ENCODE data around the gene PCSK5.

Gene PCSK5

DNA sequence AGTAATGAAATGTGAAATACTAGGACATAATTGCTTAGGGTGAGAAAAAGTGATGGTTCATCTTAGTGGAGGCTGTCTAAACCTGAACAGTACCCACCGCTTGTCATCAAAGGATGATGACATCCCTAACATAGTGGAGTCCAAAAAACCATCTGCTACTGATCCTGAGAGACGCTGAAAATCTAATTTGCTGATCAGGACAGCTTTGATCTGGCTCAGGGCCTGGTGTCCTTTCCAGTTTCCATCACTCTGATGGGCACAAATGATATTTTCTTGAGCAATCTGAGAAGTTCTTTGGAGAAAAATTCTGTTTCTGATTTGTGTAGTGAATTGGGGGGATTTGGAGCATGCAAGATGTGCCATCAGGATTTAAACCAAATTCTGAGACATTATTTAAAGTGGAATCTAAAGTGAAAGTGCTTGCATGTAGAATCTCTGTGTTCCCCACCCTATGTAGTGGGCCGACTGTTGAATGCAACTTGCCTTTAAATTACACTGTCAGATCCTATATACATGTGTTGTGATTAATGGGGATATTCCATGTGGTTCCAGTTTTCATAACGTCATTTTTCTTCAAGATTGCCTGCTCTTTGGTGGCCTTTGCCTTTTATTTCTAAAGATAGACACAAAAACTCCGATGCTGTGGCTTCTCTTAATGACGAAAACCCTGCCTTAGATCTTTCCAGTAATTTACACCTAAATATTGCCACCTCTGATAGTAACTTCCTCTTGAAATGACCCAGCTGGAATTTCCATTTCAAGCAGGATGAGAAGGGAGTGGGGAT is 213.2 kb downstream of the PCSK5 start:
- Histone ChIP-seq H3K27ac (no peak overlapping the region), H3K27me3 (no peaks in the 10 kb centered on the region), H3K9me3 (no peaks in the 10 kb centered on the region), H3K4me1 (ENCODE audit: control insufficient read depth in 1 of 2, insufficient read depth in 1 of 2, low read depth in 1 of 2, low read length in 1 of 2) (peaks cover 16 to 24% of the 10 kb centered on the region in 2 experiments), H3K36me3 (no peaks in the 10 kb centered on the region), H3K4me3 (ENCODE audit: low read depth in 1 of 2, low read length in 1 of 2) (no peak overlapping the region)
- TF ChIP-seq CTCF (IDR thresholded peaks at IDR 0.05), result no peak

DNA sequence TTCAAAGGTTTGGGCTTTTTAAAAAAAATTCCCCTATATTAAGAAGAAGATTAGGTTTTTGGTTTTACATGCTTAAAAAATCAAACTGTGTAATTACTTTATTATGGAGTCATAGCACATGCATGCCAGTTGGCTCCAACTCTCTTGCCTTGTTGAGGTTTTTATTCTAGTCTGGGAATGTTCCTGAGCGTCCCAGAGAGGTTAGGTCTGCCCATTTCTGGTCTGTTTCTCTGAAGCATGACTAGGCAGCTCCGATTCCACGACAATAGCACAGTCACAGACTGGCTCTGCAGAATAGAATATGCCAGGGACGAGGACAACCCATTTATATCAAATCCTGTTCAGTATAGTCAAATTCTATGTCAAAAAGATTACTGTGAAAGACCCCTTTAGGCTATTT is 217.0 kb downstream of the PCSK5 start:
- H3K36me3 ChIP-seq, result no peaks in the 10 kb centered on the region
- no peaks in the 10 kb centered on the region for H3K4me1 ChIP-seq (ENCODE audit: control insufficient read depth in 1 of 2, insufficient read depth in 1 of 2, low read depth in 1 of 2, low read length in 1 of 2)
- TF ChIP-seq CTCF (IDR thresholded peaks at IDR 0.05), result no peak
- no peaks in the 10 kb centered on the region for H3K27me3 ChIP-seq
- H3K27ac ChIP-seq, result no peak overlapping the region
- no peak overlapping the region for H3K4me3 ChIP-seq (ENCODE audit: low read depth in 1 of 2, low read length in 1 of 2)
- no peaks in the 10 kb centered on the region for H3K9me3 ChIP-seq

DNA sequence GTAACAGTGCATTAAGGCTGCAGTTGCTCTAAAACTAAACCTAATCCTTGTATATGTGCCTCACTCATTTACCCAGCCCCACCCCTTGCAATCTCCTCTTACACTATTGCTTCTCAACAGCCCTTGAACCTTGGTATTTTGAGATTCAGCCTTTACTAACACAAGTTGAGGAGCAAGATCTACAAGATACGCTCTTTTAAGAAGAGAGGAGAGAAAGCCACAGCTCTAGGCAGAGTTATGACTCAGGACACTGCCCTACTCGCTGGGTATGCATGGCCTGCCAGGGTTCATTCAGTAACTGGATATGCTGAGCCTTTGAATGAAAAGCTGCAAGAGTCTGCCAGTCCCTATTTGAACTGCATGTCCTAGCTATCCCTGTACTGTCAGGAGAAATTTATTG is 219.5 kb downstream of the PCSK5 start:
- H3K27ac ChIP-seq, result no peak overlapping the region
- no peak for TF ChIP-seq CTCF (IDR thresholded peaks at IDR 0.05)
- no peaks in the 10 kb centered on the region for H3K4me1 ChIP-seq (ENCODE audit: control insufficient read depth in 1 of 2, insufficient read depth in 1 of 2, low read depth in 1 of 2, low read length in 1 of 2)
- H3K27me3 ChIP-seq, result no peaks in the 10 kb centered on the region
- H3K4me3 ChIP-seq (ENCODE audit: low read depth in 1 of 2, low read length in 1 of 2), result no peak overlapping the region
- H3K9me3 ChIP-seq, result no peaks in the 10 kb centered on the region
- H3K36me3 ChIP-seq, result no peaks in the 10 kb centered on the region

GRCh38 chr9:76112151-76112550 is 221.7 kb downstream of the PCSK5 start:
- TF ChIP-seq CTCF (IDR thresholded peaks at IDR 0.05), result no peak
- no peak overlapping the region for H3K27ac ChIP-seq
- no peak overlapping the region for H3K4me3 ChIP-seq (ENCODE audit: low read depth in 1 of 2, low read length in 1 of 2)
- H3K27me3 ChIP-seq, result no peaks in the 10 kb centered on the region
- H3K36me3 ChIP-seq, result no peaks in the 10 kb centered on the region
- peaks cover 10 to 13% of the 10 kb centered on the region in 2 experiments for H3K4me1 ChIP-seq (ENCODE audit: control insufficient read depth in 1 of 2, insufficient read depth in 1 of 2, low read depth in 1 of 2, low read length in 1 of 2)
- no peaks in the 10 kb centered on the region for H3K9me3 ChIP-seq

DNA sequence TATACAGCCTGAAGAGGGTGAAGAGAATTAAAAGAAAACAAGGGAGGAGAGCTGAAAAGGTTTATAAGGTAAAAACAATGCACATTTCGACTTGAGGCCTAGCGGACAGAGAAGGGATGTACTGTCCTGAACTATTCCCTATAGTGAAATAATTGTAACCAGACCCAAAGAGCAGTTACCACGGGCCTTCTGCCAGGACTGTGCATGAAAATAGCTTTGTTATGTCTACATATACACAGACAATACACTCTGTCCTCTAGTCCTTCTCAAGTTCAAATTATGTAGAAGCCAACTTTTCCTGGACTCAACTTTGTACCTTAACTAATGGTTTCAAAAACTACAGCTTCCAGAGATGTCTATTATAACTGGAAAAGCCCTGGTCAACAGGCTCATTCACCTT is 223.7 kb downstream of the PCSK5 start:
- Histone ChIP-seq H3K27me3 (no peaks in the 10 kb centered on the region), H3K27ac (no peak overlapping the region), H3K9me3 (no peaks in the 10 kb centered on the region), H3K4me3 (ENCODE audit: low read depth in 1 of 2, low read length in 1 of 2) (no peak overlapping the region), H3K4me1 (ENCODE audit: control insufficient read depth in 1 of 2, insufficient read depth in 1 of 2, low read depth in 1 of 2, low read length in 1 of 2) (peaks cover 14 to 19% of the 10 kb centered on the region in 2 experiments), H3K36me3 (no peaks in the 10 kb centered on the region)
- no peak for TF ChIP-seq CTCF (IDR thresholded peaks at IDR 0.05)
